K562 (cell line): Measurements from ENCODE around the gene NBPF3. TPM values are rescaled to one million over a fixed set of nuclear protein-coding genes. Genes with fewer than 3 reads are reported as not detected.

Experiments used
- ATF7 ChIP-seq: fragments of 450-650 bp; IDR thresholded peaks from 2 replicates; pipeline ENCODE4 v1.7.1; 2014; ENCODE audit warnings: mild to moderate bottlenecking, moderate library complexity
- DEAF1 ChIP-seq: fragments of 450-650 bp; formaldehyde crosslinking; IDR thresholded peaks from 2 replicates; pipeline ENCODE4 v1.4.0; 2020; ENCODE audit warnings: mild to moderate bottlenecking, moderate library complexity
- GTF2B ChIP-seq: IDR thresholded peaks from 2 replicates; pipeline ENCODE4 v1.6.1; 2011; ENCODE audit not compliant: insufficient read length; ENCODE audit errors: extremely low read depth
- HBP1 ChIP-seq: fragments of 450-650 bp; formaldehyde crosslinking; IDR thresholded peaks from 2 replicates; pipeline ENCODE4 v1.4.0; 2022; ENCODE audit warnings: missing genetic modification characterization
- MAZ ChIP-seq, 2 experiments: fragments of 450-650 bp in 1 of 2; sonication (generic) in 1 of 2; formaldehyde crosslinking; IDR thresholded peaks in 1 of 2; conservative IDR thresholded peaks in 1 of 2; 2 replicates each; pipeline versions ENCODE4 v1.4.0 to v1.5.0; 2020; ENCODE audit warnings: mild to moderate bottlenecking in 1 of 2, missing genetic modification reagents in 1 of 2
- MLLT1 ChIP-seq, 2 experiments: fragments of 450-650 bp; IDR thresholded peaks; 2 replicates each; pipeline ENCODE4 v1.6.1; 2016
- SMARCE1 ChIP-seq: fragments of 450-650 bp; IDR thresholded peaks from 2 replicates; pipeline ENCODE4 v1.7.1; 2016; ENCODE audit warnings: mild to moderate bottlenecking
- THRB ChIP-seq: fragments of 450-650 bp; formaldehyde crosslinking; conservative IDR thresholded peaks from 2 replicates; pipeline ENCODE4 v1.4.0; 2022; ENCODE audit warnings: mild to moderate bottlenecking, missing genetic modification characterization
- USF1 ChIP-seq: sonication (generic); formaldehyde crosslinking; IDR thresholded peaks from 2 replicates; pipeline ENCODE4 v1.9.0; 2022; ENCODE audit warnings: mild to moderate bottlenecking, missing genetic modification reagents
- VEZF1 ChIP-seq: fragments of 200-800 bp; sonication (Bioruptor generic); IDR thresholded peaks from 2 replicates; pipeline ENCODE4 v1.6.1; 2017; ENCODE audit warnings: missing genetic modification characterization, missing compliant biosample characterization
- ZBTB7A ChIP-seq: IDR thresholded peaks from 2 replicates; pipeline ENCODE4 v1.6.1; 2011; ENCODE audit warnings: low read depth, mild to moderate bottlenecking, low read length, moderate library complexity, borderline replicate concordance; ENCODE audit not compliant: control insufficient read depth
- ZNF449 ChIP-seq: fragments of 250-450 bp; sonication (Bioruptor Pico); IDR thresholded peaks from 2 replicates; pipeline ENCODE4 v1.8.0; 2022; ENCODE audit warnings: moderate library complexity, mild to moderate bottlenecking, inconsistent platforms
- ZNF507 ChIP-seq: conservative IDR thresholded peaks from 2 replicates; pipeline ENCODE4 v1.6.1; 2017; ENCODE audit warnings: missing genetic modification characterization, missing compliant biosample characterization
- polyA plus RNA-seq, 8 experiments: library from polyadenylated mRNA; depleted of rRNA in 4 of 8; stranded (reverse) in 5 of 8; unstranded in 3 of 8; fragments of >200 nt; fragmentation: Nextera tagmentation in 2 of 8; fragmentation: Illumina TruSeq in 1 of 8; extraction: Ambion mirVana in 2 of 8; extraction: Trizol in 1 of 8; gene quantifications; 2 replicates each; pipeline versions ENCODE4 v1.2.1 to v1.2.3, GENCODE V29; 2011 to 2014; ENCODE audit warnings: inconsistent platforms in 1 of 8, missing spikeins in 1 of 8
- total RNA-seq, 7 experiments: library from RNA; depleted of rRNA in 6 of 7; stranded (reverse); fragments of >200 nt in 6 of 7; fragmentation: Illumina TruSeq in 2 of 7; extraction: Trizol in 2 of 7; gene quantifications; 2 replicates each; pipeline versions ENCODE4 v1.2.1 to v1.2.3, GENCODE V29; 2011 to 2021; ENCODE audit warnings: low replicate concordance in 1 of 7

NBPF3 gene
- total and polyA plus RNA-seq, 9 of the 15 experiments (the other 6 are each of a cell fraction or from before 2014, with no cell fraction given): 1.5 to 7.3 (median 5.4) TPM

GRCh38 chr1:21508580-21509350 is 68.8 kb downstream of the NBPF3 start (continued):
- TF ChIP-seq MLLT1 (IDR thresholded peaks at IDR 0.05) (0 out of 4 replicates have a peak, but pooled peaks of 1 of the 2 experiments have one; percentile 40), VEZF1 (peak; percentile 53), ZNF449 (CRISPR knock-in tag) (no peak), ZNF507 (tag) (no peak), DEAF1 (CRISPR knock-in tag) (no peak), ZBTB7A (peak; percentile 80; the same call in 1 of the 2 replicates), MAZ (CRISPR knock-in tag; conservative IDR thresholded peaks at IDR 0.05 in 1 of 2, IDR thresholded peaks at IDR 0.05 in 1 of 2) (peak in 1 of 2 experiments; percentile 55; a peak in 1 of 4 replicates), ATF7 (no peak), USF1 (CRISPR knock-in tag) (peak; percentile 55), THRB (CRISPR knock-in tag) (0 out of 2 replicates have a peak, but pooled peaks have one; percentile 41), GTF2B (no peak), SMARCE1 (0 out of 2 replicates have a peak, but pooled peaks have one; percentile 13), HBP1 (CRISPR knock-in tag) (0 out of 2 replicates have a peak, but pooled peaks have one; percentile 43)
